Cardiac fibroblast (primary cell): ENCODE results near the gene DNAJC15.
A peak's percentile ranks its signal among the peaks of the same experiment; 100 is the strongest.

Experiments
- DNase-seq, 2 donors: peaks; one replicate each; pipeline versions ENCODE4 v3.0.0 to v3.0.0-alpha.2; 2010; ENCODE audit warnings: low read depth in 2 of 2
- H3K4me3 ChIP-seq, 2 donors: replicated peaks in 1 of 2; 1 replicate in 1 of 2; 2 replicates in 1 of 2; pipeline ENCODE4 v1.5.1; 2011; ENCODE audit warnings: low read depth in 2 of 2, low read length in 2 of 2, mild to moderate bottlenecking in 2 of 2, moderate library complexity in 1 of 2
- TF ChIP-seq, protein P1 (sequence below): IDR thresholded peaks from one replicate; pipeline ENCODE4 v1.5.1; 2011; ENCODE audit warnings: low read depth, mild to moderate bottlenecking, low read length, inconsistent platforms

The DNAJC15 gene

GRCh38 chr13:43003729-43004128, 19.7 kb upstream of the DNAJC15 start:
- TF ChIP-seq, protein P1, sequence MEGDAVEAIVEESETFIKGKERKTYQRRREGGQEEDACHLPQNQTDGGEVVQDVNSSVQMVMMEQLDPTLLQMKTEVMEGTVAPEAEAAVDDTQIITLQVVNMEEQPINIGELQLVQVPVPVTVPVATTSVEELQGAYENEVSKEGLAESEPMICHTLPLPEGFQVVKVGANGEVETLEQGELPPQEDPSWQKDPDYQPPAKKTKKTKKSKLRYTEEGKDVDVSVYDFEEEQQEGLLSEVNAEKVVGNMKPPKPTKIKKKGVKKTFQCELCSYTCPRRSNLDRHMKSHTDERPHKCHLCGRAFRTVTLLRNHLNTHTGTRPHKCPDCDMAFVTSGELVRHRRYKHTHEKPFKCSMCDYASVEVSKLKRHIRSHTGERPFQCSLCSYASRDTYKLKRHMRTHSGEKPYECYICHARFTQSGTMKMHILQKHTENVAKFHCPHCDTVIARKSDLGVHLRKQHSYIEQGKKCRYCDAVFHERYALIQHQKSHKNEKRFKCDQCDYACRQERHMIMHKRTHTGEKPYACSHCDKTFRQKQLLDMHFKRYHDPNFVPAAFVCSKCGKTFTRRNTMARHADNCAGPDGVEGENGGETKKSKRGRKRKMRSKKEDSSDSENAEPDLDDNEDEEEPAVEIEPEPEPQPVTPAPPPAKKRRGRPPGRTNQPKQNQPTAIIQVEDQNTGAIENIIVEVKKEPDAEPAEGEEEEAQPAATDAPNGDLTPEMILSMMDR, result no peak
- no peak overlapping the region for H3K4me3 ChIP-seq
- DNase-seq, result no peak

DNA sequence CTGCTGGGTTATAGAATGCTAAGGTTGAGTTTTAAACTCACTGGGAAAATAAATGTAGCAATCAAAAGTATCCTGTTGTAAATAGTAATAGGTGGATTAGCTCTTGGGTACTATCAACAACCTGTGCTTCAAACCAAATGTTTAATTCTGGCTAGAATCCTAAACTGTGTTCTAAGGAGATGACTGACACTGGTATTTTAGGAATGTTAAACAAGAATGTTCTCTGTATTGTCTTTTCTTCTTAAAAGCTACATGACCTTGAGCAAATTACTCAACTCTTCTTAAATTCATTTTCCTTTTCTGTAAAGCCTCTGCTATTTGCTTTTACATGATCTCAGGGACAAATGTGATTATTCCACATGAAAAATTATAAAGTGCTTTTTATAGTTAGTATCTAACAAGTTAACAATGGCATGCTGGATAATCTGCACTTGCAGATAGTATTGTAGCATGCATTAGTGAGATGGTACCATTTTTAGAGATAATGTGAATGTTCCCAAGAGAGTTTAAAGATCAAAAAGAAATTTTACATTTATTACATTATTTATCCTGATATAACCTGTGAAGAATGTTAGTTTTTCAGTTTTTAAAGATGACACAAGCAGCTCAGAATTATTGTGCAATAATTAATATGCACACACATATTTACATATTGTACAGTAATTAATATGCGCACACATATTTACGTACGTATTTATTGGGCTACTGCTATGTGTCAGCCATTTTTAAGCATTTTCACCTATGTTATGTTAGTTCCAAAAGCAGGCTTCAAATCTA, 17.7 kb upstream of the DNAJC15 start:
- TF ChIP-seq, protein P1, result no peak
- peak; percentile 69 to 75 for DNase-seq
- no peak overlapping the region for H3K4me3 ChIP-seq

DNA sequence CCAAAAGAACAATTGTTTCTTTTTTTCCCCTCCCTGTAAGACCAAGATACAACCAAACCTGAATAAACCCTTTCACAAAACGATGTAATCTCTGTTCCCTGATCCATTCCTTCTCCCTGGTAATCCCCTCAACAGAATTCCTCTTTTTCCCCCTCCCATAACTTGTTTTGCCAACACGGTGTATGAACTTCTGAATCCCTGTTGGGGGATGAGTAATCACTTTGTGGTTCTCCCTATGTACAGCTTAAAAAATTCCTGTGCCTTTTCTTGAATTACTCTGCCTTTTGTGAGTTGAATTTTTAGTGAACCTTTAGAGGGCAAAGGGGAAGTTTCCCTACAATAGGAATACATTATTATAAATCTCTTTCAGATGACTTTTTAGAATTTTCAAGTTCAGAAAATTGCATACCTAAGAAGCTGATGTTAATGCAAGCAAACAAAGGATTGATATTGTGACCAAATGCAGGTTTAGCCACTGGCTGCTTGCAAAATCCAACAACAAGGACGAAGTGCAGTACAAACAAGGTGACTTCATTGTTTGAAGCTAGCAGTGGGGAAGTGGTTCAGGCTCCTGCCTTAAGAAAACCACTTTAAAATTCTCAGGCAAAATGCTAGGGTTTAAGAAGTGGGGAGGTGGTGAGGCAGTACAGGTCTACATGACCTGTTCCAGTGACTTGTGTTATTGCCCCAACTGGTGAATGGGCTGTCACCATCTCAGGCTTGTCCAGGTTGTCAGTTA, 16.3 kb upstream of the DNAJC15 start:
- no peak overlapping the region for H3K4me3 ChIP-seq
- peak; percentile 54 to 72 for DNase-seq
- TF ChIP-seq, protein P1, result no peak

- TF ChIP-seq, protein P1, result no peak
- DNase-seq, result no peak
- H3K4me3 ChIP-seq, result no peak overlapping the region
These were observed 14.8 kb upstream of the DNAJC15 start for GRCh38 chr13:43008596-43008995.

DNA sequence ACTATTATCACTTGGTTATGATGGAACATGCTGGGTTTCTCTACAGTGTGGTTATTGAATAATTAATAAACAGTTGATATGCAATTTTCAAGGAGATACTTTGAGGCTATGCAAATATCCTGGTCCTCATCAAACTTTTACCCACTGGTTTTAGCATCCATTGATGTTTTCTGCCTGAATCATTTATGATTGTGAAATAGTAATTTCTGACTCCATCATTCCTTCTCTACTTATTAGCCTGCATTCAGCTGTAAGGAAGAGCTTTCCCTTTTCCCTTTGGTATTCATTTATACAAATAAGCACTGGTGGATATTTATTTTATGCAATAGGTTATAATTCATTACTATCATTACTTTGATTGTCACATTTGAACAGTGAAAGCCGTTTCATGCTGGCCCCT, 13.9 kb upstream of the DNAJC15 start:
- TF ChIP-seq, protein P1, result no peak
- no peak overlapping the region for H3K4me3 ChIP-seq
- peak in 1 of 2 donors; percentile 60 for DNase-seq

DNA sequence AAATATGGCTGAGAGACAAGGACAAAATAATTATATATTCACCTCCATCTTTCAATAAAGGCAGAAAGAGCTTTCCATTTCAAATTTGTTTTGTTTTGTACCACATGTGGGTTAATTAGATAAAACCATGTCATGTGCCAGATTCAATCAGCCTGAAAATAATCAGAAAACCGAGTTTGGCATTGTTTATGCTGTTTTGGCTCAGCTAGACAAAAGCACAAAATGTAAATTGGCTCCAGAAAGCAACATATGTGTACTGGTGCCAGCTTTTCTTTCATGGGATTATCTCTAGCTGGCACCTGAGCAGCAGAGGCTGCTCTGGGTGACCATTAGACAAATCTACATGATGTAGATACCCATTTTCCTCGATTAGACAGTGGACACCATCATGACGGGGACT, 9.2 kb upstream of the DNAJC15 start:
- TF ChIP-seq, protein P1, result no peak
- H3K4me3 ChIP-seq, result no peak overlapping the region
- no peak for DNase-seq
